ENCODE measurements around the gene TRIP12. TPM values are rescaled to one million over a fixed set of nuclear protein-coding genes. Genes with fewer than 3 reads are reported as not detected.

Gene TRIP12
- total and polyA plus RNA-seq, 2 experiments from 2014 or later = 21.5 to 133 TPM

DNA sequence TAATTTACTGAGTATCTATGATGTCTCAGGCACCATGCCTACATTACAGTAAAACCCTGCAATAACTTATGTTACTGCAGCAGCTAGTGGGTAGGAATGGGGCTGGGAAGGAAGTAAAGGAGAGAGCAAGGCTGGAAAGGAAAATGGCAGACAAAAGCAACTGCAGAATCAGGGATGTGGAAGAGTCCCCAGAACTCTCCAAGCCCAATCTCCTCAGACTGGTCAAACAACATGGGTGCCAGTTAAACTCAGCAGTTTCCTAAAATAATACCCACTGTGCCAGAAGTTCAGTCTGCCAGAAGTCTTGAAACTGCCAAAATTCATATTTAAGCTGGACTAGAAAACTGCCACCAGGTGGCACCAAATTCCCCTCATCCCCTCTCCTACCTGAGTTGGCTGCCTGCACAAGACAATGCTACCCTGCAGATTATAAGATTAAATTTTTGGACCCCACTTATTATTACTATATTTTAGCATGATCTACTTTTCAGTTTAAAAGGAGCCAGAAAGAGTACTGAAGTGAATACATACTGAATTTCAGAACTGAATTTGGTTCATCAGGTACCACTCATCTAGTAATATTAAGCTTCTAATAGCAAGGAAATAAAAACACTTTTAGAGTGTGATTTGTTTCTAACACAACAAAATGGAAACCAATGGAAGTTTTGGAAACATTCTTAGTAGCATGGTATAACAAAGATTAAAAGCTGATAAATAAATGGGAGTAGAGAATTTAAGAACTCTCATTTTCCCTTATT is 120.6 kb downstream of the TRIP12 start:
- H3K79me2 ChIP-seq (replicated peaks; ENCODE audit: insufficient read depth) = no peaks in the 10 kb centered on the region
- TF ChIP-seq POLR2AphosphoS5 (IDR thresholded peaks at IDR 0.05; ENCODE audit: low read depth) = no peak
- TF ChIP-seq, protein P1, sequence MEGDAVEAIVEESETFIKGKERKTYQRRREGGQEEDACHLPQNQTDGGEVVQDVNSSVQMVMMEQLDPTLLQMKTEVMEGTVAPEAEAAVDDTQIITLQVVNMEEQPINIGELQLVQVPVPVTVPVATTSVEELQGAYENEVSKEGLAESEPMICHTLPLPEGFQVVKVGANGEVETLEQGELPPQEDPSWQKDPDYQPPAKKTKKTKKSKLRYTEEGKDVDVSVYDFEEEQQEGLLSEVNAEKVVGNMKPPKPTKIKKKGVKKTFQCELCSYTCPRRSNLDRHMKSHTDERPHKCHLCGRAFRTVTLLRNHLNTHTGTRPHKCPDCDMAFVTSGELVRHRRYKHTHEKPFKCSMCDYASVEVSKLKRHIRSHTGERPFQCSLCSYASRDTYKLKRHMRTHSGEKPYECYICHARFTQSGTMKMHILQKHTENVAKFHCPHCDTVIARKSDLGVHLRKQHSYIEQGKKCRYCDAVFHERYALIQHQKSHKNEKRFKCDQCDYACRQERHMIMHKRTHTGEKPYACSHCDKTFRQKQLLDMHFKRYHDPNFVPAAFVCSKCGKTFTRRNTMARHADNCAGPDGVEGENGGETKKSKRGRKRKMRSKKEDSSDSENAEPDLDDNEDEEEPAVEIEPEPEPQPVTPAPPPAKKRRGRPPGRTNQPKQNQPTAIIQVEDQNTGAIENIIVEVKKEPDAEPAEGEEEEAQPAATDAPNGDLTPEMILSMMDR (conservative IDR thresholded peaks at IDR 0.05; ENCODE audit: low read depth in 2 of 2) = peak; percentile 75 to 82
- peaks cover 52% of the 10 kb centered on the region for H3K36me3 Mint-ChIP-seq (ENCODE audit: low read depth)
- H3K4me3 ChIP-seq = no peak overlapping the region
- no peaks in the 10 kb centered on the region for H3K9me3 Mint-ChIP-seq
- ATAC-seq (peak; percentile 67), DNase-seq (ENCODE audit: low spot score) (peak; percentile 71)
- H3K4me1 Mint-ChIP-seq = no peaks in the 10 kb centered on the region; the same call in 2 of the 3 replicates
- no peaks in the 10 kb centered on the region for H3K9me2 ChIP-seq (ENCODE audit: insufficient read depth)
- no peak overlapping the region for H3K4me3 Mint-ChIP-seq
- H3K27ac Mint-ChIP-seq = no peak overlapping the region; the same call in 1 of the 2 replicates
- H3K4me2 ChIP-seq = no peak overlapping the region
- peaks cover 12% of the 10 kb centered on the region; the same call in 1 of the 2 replicates for H3K36me3 ChIP-seq (ENCODE audit: insufficient read depth)
- no peaks in the 10 kb centered on the region for H3K4me1 ChIP-seq (ENCODE audit: insufficient read depth)
- H2AFZ ChIP-seq = no peak overlapping the region
- no peaks in the 10 kb centered on the region for H3K27me3 ChIP-seq (ENCODE audit: insufficient read depth)
- H3K27ac ChIP-seq (ENCODE audit: low read depth) = peak overlapping the region; percentile 0; the same call in 1 of the 2 replicates
- H4K20me1 ChIP-seq (replicated peaks; ENCODE audit: insufficient read depth) = no peaks in the 10 kb centered on the region
- H3F3A ChIP-seq (replicated peaks; ENCODE audit: low read depth) = no peaks in the 10 kb centered on the region
- peaks cover 5% of the 10 kb centered on the region for H3K27me3 Mint-ChIP-seq (ENCODE audit: insufficient read depth, low read depth, poor library complexity)

DNA sequence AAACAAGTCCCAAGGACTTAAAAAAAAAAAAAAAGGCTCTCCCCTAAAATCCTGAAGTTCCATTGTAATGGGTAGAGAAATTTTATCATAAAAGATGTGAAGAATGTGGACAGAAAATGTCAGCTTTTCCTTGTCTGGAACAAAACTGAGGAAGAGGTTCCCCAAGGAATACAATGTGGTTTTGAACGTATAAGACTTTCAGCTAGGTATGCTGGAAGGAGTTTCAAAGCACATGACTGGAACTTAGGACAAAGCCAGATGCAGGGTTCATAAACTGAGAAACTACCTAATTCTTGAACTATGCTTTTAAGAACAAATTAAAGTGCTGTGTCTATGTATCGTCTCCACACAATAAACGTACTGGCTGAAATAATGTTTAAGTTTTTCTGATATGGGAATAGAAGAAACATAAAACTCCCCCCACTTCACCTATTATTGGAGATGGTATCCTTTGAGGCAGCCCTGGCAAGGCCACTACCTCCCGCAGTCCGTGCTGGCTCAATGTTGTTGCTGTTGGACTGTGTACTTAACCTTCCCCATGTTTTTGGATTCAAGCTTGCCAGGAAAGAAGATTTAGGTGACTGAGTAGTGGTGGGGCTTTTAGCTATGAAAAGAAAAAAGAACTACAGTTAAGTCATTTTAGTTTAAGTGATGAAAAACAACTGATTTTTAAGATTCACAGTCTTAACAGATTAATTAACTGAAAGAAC is 123.2 kb downstream of the TRIP12 start:
- H3K27ac ChIP-seq (ENCODE audit: low read depth) = no peak overlapping the region
- DNase-seq (ENCODE audit: low spot score) = no peak
- TF ChIP-seq NANOG (IDR thresholded peaks at IDR 0.05; ENCODE audit: borderline replicate concordance) (no peak), ZNF114 (CRISPR knock-in tag; IDR thresholded peaks at IDR 0.05) (no peak), JUNB (IDR thresholded peaks at IDR 0.05; ENCODE audit: unreplicated experiment) (no peak), STAT1 (IDR thresholded peaks at IDR 0.05; ENCODE audit: unreplicated experiment) (no peak), ZNF331 (CRISPR knock-in tag; IDR thresholded peaks at IDR 0.05; ENCODE audit: low read depth) (no peak), CREB1 (CRISPR knock-in tag; IDR thresholded peaks at IDR 0.05; ENCODE audit: low read depth) (no peak), POLR2AphosphoS5 (IDR thresholded peaks at IDR 0.05; ENCODE audit: low read depth) (no peak), EZH2phosphoT487 (IDR thresholded peaks at IDR 0.05; ENCODE audit: unreplicated experiment) (no peak)
- TF ChIP-seq, protein P2, sequence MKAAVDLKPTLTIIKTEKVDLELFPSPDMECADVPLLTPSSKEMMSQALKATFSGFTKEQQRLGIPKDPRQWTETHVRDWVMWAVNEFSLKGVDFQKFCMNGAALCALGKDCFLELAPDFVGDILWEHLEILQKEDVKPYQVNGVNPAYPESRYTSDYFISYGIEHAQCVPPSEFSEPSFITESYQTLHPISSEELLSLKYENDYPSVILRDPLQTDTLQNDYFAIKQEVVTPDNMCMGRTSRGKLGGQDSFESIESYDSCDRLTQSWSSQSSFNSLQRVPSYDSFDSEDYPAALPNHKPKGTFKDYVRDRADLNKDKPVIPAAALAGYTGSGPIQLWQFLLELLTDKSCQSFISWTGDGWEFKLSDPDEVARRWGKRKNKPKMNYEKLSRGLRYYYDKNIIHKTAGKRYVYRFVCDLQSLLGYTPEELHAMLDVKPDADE (IDR thresholded peaks at IDR 0.05) = no peak
- TF ChIP-seq, protein P3, sequence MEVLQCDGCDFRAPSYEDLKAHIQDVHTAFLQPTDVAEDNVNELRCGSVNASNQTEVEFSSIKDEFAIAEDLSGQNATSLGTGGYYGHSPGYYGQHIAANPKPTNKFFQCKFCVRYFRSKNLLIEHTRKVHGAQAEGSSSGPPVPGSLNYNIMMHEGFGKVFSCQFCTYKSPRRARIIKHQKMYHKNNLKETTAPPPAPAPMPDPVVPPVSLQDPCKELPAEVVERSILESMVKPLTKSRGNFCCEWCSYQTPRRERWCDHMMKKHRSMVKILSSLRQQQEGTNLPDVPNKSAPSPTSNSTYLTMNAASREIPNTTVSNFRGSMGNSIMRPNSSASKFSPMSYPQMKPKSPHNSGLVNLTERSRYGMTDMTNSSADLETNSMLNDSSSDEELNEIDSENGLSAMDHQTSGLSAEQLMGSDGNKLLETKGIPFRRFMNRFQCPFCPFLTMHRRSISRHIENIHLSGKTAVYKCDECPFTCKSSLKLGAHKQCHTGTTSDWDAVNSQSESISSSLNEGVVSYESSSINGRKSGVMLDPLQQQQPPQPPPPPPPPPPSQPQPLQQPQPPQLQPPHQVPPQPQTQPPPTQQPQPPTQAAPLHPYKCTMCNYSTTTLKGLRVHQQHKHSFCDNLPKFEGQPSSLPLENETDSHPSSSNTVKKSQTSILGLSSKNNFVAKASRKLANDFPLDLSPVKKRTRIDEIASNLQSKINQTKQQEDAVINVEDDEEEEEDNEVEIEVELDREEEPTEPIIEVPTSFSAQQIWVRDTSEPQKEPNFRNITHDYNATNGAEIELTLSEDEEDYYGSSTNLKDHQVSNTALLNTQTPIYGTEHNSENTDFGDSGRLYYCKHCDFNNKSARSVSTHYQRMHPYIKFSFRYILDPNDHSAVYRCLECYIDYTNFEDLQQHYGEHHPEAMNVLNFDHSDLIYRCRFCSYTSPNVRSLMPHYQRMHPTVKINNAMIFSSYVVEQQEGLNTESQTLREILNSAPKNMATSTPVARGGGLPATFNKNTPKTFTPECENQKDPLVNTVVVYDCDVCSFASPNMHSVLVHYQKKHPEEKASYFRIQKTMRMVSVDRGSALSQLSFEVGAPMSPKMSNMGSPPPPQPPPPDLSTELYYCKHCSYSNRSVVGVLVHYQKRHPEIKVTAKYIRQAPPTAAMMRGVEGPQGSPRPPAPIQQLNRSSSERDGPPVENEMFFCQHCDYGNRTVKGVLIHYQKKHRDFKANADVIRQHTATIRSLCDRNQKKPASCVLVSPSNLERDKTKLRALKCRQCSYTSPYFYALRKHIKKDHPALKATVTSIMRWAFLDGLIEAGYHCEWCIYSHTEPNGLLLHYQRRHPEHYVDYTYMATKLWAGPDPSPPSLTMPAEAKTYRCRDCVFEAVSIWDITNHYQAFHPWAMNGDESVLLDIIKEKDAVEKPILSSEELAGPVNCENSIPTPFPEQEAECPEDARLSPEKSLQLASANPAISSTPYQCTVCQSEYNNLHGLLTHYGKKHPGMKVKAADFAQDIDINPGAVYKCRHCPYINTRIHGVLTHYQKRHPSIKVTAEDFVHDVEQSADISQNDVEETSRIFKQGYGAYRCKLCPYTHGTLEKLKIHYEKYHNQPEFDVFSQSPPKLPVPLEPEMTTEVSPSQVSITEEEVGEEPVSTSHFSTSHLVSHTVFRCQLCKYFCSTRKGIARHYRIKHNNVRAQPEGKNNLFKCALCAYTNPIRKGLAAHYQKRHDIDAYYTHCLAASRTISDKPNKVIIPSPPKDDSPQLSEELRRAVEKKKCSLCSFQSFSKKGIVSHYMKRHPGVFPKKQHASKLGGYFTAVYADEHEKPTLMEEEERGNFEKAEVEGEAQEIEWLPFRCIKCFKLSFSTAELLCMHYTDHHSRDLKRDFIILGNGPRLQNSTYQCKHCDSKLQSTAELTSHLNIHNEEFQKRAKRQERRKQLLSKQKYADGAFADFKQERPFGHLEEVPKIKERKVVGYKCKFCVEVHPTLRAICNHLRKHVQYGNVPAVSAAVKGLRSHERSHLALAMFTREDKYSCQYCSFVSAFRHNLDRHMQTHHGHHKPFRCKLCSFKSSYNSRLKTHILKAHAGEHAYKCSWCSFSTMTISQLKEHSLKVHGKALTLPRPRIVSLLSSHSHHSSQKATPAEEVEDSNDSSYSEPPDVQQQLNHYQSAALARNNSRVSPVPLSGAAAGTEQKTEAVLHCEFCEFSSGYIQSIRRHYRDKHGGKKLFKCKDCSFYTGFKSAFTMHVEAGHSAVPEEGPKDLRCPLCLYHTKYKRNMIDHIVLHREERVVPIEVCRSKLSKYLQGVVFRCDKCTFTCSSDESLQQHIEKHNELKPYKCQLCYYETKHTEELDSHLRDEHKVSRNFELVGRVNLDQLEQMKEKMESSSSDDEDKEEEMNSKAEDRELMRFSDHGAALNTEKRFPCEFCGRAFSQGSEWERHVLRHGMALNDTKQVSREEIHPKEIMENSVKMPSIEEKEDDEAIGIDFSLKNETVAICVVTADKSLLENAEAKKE (CRISPR knock-in tag; IDR thresholded peaks at IDR 0.05) = no peak

More for the DNA sequence above, 123.2 kb downstream of the TRIP12 start:
- H3K27me3 Mint-ChIP-seq (ENCODE audit: insufficient read depth, low read depth, poor library complexity) = peaks cover 2% of the 10 kb centered on the region
- H3K36me3 Mint-ChIP-seq (ENCODE audit: low read depth) = peaks cover 57% of the 10 kb centered on the region
- no peak overlapping the region for H2AFZ ChIP-seq
- peaks cover 15% of the 10 kb centered on the region; the same call in 1 of the 2 replicates for H3K36me3 ChIP-seq (ENCODE audit: insufficient read depth)
- no peak overlapping the region for H3K4me3 Mint-ChIP-seq
- H3K9me3 Mint-ChIP-seq = no peaks in the 10 kb centered on the region
- no peaks in the 10 kb centered on the region for H3K9me2 ChIP-seq (ENCODE audit: insufficient read depth)
- H4K20me1 ChIP-seq (replicated peaks; ENCODE audit: insufficient read depth) = no peaks in the 10 kb centered on the region
- no peak overlapping the region for H3K4me2 ChIP-seq
- H3K4me3 ChIP-seq = no peak overlapping the region
- ATAC-seq = no peak
- no peaks in the 10 kb centered on the region for H3F3A ChIP-seq (replicated peaks; ENCODE audit: low read depth)
- no peaks in the 10 kb centered on the region for H3K79me2 ChIP-seq (replicated peaks; ENCODE audit: insufficient read depth)
- H3K4me1 ChIP-seq (ENCODE audit: insufficient read depth) = no peaks in the 10 kb centered on the region
- H3K4me1 Mint-ChIP-seq = no peaks in the 10 kb centered on the region; the same call in 2 of the 3 replicates
- no peaks in the 10 kb centered on the region for H3K27me3 ChIP-seq (ENCODE audit: insufficient read depth)
- H3K27ac Mint-ChIP-seq = no peak overlapping the region; the same call in 1 of the 2 replicates

Data from GM23338 (cell line).